H1 (cell line): ENCODE data around the gene FLT4. TPM values are rescaled to one million over a fixed set of nuclear protein-coding genes. Genes with fewer than 3 reads are reported as not detected.

ENCODE experiments used
- CTCF ChIA-PET: fragments of 300-600 bp; sonication (Branson Sonifier 250); formaldehyde crosslinking; loops from one replicate; lab custom pipeline; 2021; ENCODE audit not compliant: partially characterized antibody; lab: Charles Lee
- POLR2A ChIA-PET: fragments of 300-600 bp; sonication (Branson Sonifier 250); formaldehyde crosslinking; loops from one replicate; lab custom pipeline; 2021; ENCODE audit warnings: inconsistent platforms; ENCODE audit not compliant: partially characterized antibody; lab: Charles Lee
- DNase-seq, 2 experiments: peaks; one replicate each; pipeline versions ENCODE4 v3.0.0 to v3.0.0-alpha.2; 2010 to 2022; ENCODE audit warnings: low spot score in 2 of 2, low read depth in 1 of 2, mixed read lengths in 1 of 2
- FAIRE-seq: peaks from 2 replicates; lab custom pipeline; 2011; peaks lifted over from hg19 to GRCh38; lab: Jason Lieb, UNC
- H2AFZ ChIP-seq: 2 replicates; pipeline ENCODE4 v1.8.1; 2012; ENCODE audit warnings: low read length, inconsistent platforms
- H2AK5ac ChIP-seq: 2 replicates; pipeline ENCODE4 v1.6.1; 2013; ENCODE audit warnings: low read depth, low read length
- H2BK120ac ChIP-seq: replicated peaks from 2 replicates; pipeline ENCODE3; 2013; ENCODE audit warnings: low read depth, low read length, inconsistent platforms
- H2BK12ac ChIP-seq: 2 replicates; pipeline ENCODE4 v1.6.1; 2013; ENCODE audit warnings: low read depth, low read length
- H2BK15ac ChIP-seq: 2 replicates; pipeline ENCODE4 v1.6.1; 2013; ENCODE audit warnings: low read length
- H2BK20ac ChIP-seq: 2 replicates; pipeline ENCODE4 v1.6.1; 2013; ENCODE audit warnings: low read length
- H2BK5ac ChIP-seq: 2 replicates; pipeline ENCODE4 v1.6.1; 2013; ENCODE audit warnings: low read depth, low read length
- H3K14ac ChIP-seq: 2 replicates; pipeline ENCODE4 v1.6.1; 2013; ENCODE audit warnings: inconsistent platforms; ENCODE audit not compliant: insufficient read length
- H3K18ac ChIP-seq: 2 replicates; pipeline ENCODE4 v1.6.1; 2013; ENCODE audit warnings: low read length; ENCODE audit errors: extremely low read depth
- H3K23ac ChIP-seq: 2 replicates; pipeline ENCODE4 v1.6.1; 2013; ENCODE audit warnings: inconsistent platforms; ENCODE audit not compliant: insufficient read length
- H3K23me2 ChIP-seq: 2 replicates; pipeline ENCODE4 v1.6.1; 2013; ENCODE audit warnings: low read depth, low read length
- H3K27ac ChIP-seq: 2 replicates; pipeline ENCODE4 v1.6.1; 2011; ENCODE audit warnings: low read depth, low read length, inconsistent platforms
- H3K27me3 ChIP-seq, 4 experiments: replicated peaks in 1 of 4; 1 replicate in 1 of 4; 2 replicates in 3 of 4; pipeline versions ENCODE4 v1.6.1 to v1.8.1; 2011 to 2013; ENCODE audit warnings: low read length in 3 of 4, mild to moderate bottlenecking in 3 of 4, inconsistent platforms in 2 of 4, mixed read lengths in 2 of 4, moderate library complexity in 1 of 4; ENCODE audit not compliant: control insufficient read depth in 3 of 4, insufficient read depth in 3 of 4; ENCODE audit errors: extremely low read depth in 1 of 4
- H3K36me3 ChIP-seq, 4 experiments: 2 replicates each; pipeline versions ENCODE4 v1.6.1 to v1.8.1; 2011 to 2013; ENCODE audit warnings: mild to moderate bottlenecking in 4 of 4, low read length in 3 of 4, moderate library complexity in 2 of 4, control low read depth in 1 of 4, inconsistent platforms in 1 of 4; ENCODE audit not compliant: insufficient read depth in 4 of 4, control insufficient read depth in 2 of 4
- H3K4ac ChIP-seq: replicated peaks from 2 replicates; pipeline ENCODE3; 2013; ENCODE audit warnings: low read length, low read depth, mixed read lengths, inconsistent platforms; ENCODE audit not compliant: insufficient read length
- H3K4me1 ChIP-seq, 4 experiments: replicated peaks in 1 of 4; 1 replicate in 1 of 4; 2 replicates in 3 of 4; pipeline versions ENCODE4 v1.6.1 to v1.8.1; 2011 to 2013; ENCODE audit warnings: low read length in 3 of 4, inconsistent platforms in 2 of 4, mixed read lengths in 1 of 4; ENCODE audit not compliant: insufficient read depth in 4 of 4, control insufficient read depth in 3 of 4
- H3K4me2 ChIP-seq, 2 experiments: 2 replicates each; pipeline versions ENCODE4 v1.6.1 to v1.8.1; 2011 to 2013; ENCODE audit warnings: low read depth in 2 of 2, low read length in 2 of 2, control low read depth in 1 of 2, inconsistent platforms in 1 of 2, mild to moderate bottlenecking in 1 of 2; ENCODE audit not compliant: insufficient read depth in 1 of 2
- H3K4me3 ChIP-seq, 4 experiments: fragments of 200-600, 300-600 bp in 1 of 4; sonication (generic), shearing (Covaris generic), sonication (Bioruptor Twin) in 1 of 4; 2 replicates each; pipeline versions ENCODE4 v1.5.1 to v1.8.1; 2011 to 2016; ENCODE audit warnings: low read length in 4 of 4, low read depth in 3 of 4, control low read depth in 2 of 4, inconsistent platforms in 2 of 4, mild to moderate bottlenecking in 2 of 4, mixed read lengths in 1 of 4, moderate library complexity in 1 of 4; ENCODE audit not compliant: insufficient read depth in 2 of 4; ENCODE audit errors: extremely low read depth in 1 of 4
- H3K56ac ChIP-seq: replicated peaks from 2 replicates; pipeline ENCODE3; 2013; ENCODE audit warnings: low read depth, mild to moderate bottlenecking, mixed read lengths, low read length, inconsistent platforms; ENCODE audit not compliant: insufficient read length
- H3K79me1 ChIP-seq: 2 replicates; pipeline ENCODE4 v1.6.1; 2013; ENCODE audit warnings: low read depth, low read length, control low read depth
- H3K79me2 ChIP-seq, 2 experiments: 2 replicates each; pipeline versions ENCODE4 v1.6.1 to v1.8.1; 2012 to 2013; ENCODE audit warnings: low read length in 2 of 2, mild to moderate bottlenecking in 2 of 2, inconsistent platforms in 1 of 2; ENCODE audit not compliant: insufficient read depth in 2 of 2, control insufficient read depth in 1 of 2
- H3K9ac ChIP-seq, 4 experiments: replicated peaks in 1 of 4; 1 replicate in 1 of 4; 2 replicates in 3 of 4; pipeline versions ENCODE4 v1.6.1 to v1.8.1; 2011 to 2013; ENCODE audit warnings: low read depth in 3 of 4, low read length in 3 of 4, control low read depth in 2 of 4, mild to moderate bottlenecking in 2 of 4, moderate library complexity in 2 of 4, inconsistent platforms in 1 of 4; ENCODE audit errors: extremely low read depth in 1 of 4
- H3K9me3 ChIP-seq, 2 experiments: 2 replicates each; pipeline versions ENCODE4 v1.6.1 to v1.8.1; 2012 to 2013; ENCODE audit warnings: mild to moderate bottlenecking in 2 of 2, moderate library complexity in 2 of 2, control low read depth in 1 of 2, inconsistent platforms in 1 of 2, low read depth in 1 of 2, low read length in 1 of 2, mixed read lengths in 1 of 2; ENCODE audit not compliant: insufficient read depth in 2 of 2
- H4K20me1 ChIP-seq, 2 experiments: replicated peaks in 1 of 2; 2 replicates each; pipeline versions ENCODE3 to v1.8.1; 2011 to 2013; ENCODE audit warnings: inconsistent platforms in 2 of 2, low read length in 2 of 2, mild to moderate bottlenecking in 1 of 2; ENCODE audit not compliant: insufficient read depth in 2 of 2, control insufficient read depth in 1 of 2
- H4K5ac ChIP-seq: 2 replicates; pipeline ENCODE4 v1.6.1; 2013; ENCODE audit warnings: low read length, low read depth, mixed read lengths, inconsistent platforms; ENCODE audit not compliant: insufficient read length
- H4K8ac ChIP-seq: 2 replicates; pipeline ENCODE4 v1.8.0; 2013; ENCODE audit warnings: mild to moderate bottlenecking, moderate library complexity, low read length, inconsistent platforms; ENCODE audit not compliant: insufficient read depth; ENCODE audit errors: extremely low read depth
- H4K91ac ChIP-seq: replicated peaks from 2 replicates; pipeline ENCODE3; 2013; ENCODE audit warnings: low read length, mixed read lengths, inconsistent platforms; ENCODE audit not compliant: insufficient read length
- BACH1 ChIP-seq: IDR thresholded peaks from 2 replicates; pipeline ENCODE4 v1.6.1; 2012; ENCODE audit warnings: low read length, improper control_type of control experiment
- CHD1 ChIP-seq: IDR thresholded peaks from 2 replicates; pipeline ENCODE4 v1.6.1; 2012; ENCODE audit warnings: low read depth, low read length, improper control_type of control experiment
- E2F6 ChIP-seq: IDR thresholded peaks from 2 replicates; pipeline ENCODE4 v1.6.1; 2012; ENCODE audit warnings: inconsistent platforms
- EZH2 ChIP-seq: fragments of 200-600 bp; sonication (generic); IDR thresholded peaks from 2 replicates; pipeline ENCODE4 v1.7.1; 2012; ENCODE audit warnings: low read depth, mild to moderate bottlenecking, moderate library complexity, low read length, inconsistent platforms; ENCODE audit not compliant: severe bottlenecking
- NANOG ChIP-seq: IDR thresholded peaks from 2 replicates; pipeline ENCODE4 v1.6.1; 2011; ENCODE audit warnings: low read length, low read depth, mild to moderate bottlenecking, inconsistent platforms; ENCODE audit not compliant: insufficient read depth, poor library complexity, severe bottlenecking
- POLR2A ChIP-seq, 2 experiments: IDR thresholded peaks; 1 replicate in 1 of 2; 2 replicates in 1 of 2; pipeline ENCODE4 v1.6.1; 2011; ENCODE audit warnings: low read depth in 2 of 2, low read length in 2 of 2, mild to moderate bottlenecking in 2 of 2; ENCODE audit errors: control extremely low read depth in 1 of 2
- WGBS, 2 experiments: shearing (Covaris generic) in 1 of 2; methylation state at CpG; one replicate each; pipeline versions ENCODE4 v1.1.6 to v1.1.7; 2013 to 2015; ENCODE audit warnings: low lambda C conversion rate in 2 of 2, mixed read lengths in 2 of 2, inconsistent platforms in 1 of 2, low coverage in 1 of 2, missing lambda C conversion rate in 1 of 2; ENCODE audit not compliant: insufficient replicate concordance in 2 of 2, insufficient coverage in 1 of 2, insufficient read length in 1 of 2; ENCODE audit errors: extremely low coverage in 1 of 2, missing lambda C conversion rate in 1 of 2; 5-methylcytosine and 5-hydroxymethylcytosine counted together
- polyA plus RNA-seq, 7 experiments: library from polyadenylated mRNA; depleted of rRNA in 3 of 7; stranded (reverse) in 5 of 7; unstranded in 2 of 7; fragments of >200 nt in 5 of 7; fragments of 200-250 nt in 2 of 7; gene quantifications; 1 replicate in 5 of 7; 2 replicates in 1 of 7; 4 replicates in 1 of 7; pipeline versions ENCODE4 v1.2.1 to v1.2.3, GENCODE V29; 2011 to 2013; ENCODE audit warnings: missing spikeins in 2 of 7, mixed read lengths in 2 of 7
- total RNA-seq: library from RNA; stranded (reverse); fragmentation: NEBNext Ultra II Directional; extraction: Animal tissue kit (Norgen Biotek cat#: 25700); gene quantifications from 2 replicates; pipeline ENCODE4 v1.2.1, GENCODE V29; 2021
- TF ChIP-seq, protein P1 (sequence below): IDR thresholded peaks from 2 replicates; pipeline ENCODE4 v1.6.1; 2012; ENCODE audit warnings: inconsistent platforms

FLT4 gene
- total and polyA plus RNA-seq, 2 of the 8 experiments (the other 6 are each of a cell fraction or from before 2014, with no cell fraction given), result 6.5 to 7.7 TPM

DNA sequence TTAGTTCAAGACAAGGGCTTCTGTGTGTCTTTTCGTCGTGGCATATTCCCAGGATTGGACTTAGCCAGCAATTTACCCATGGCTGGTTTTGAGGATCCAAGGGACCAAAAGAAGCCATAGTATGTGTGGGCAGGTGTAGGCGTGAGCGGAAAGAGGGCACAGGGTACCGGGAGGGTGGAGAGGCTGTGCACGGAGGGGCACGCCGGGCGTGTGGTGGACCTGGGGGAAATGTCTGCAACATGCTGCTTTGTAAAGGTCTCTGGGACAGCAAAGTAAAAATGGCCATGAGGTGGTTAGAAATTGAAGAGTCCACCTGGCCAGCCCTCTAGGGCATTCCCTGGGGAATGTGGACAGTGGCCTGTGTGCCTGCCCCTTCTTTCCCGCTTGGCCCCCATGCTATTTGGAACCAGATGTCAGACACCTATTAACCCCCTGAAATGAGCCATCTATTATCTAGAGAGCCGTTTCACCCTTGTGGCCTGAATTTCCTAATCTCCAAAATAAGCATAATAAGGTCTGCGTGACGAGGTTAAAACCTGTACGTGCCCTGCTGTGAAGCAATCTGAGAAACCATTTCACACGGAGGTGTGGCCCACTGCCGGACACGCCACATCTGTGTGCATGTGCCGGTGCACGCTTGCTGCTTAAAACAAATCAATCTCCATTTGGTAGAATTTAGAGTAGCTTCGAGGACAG, 5.1 kb downstream of the FLT4 start:
- Histone ChIP-seq H2AFZ (no peak overlapping the region), H3K4ac (no peak overlapping the region), H2AK5ac (no peak overlapping the region), H3K9me3 (no peaks in the 10 kb centered on the region), H4K20me1 (peaks cover 0 to 10% of the 10 kb centered on the region in 2 experiments), H3K4me2 (no peak overlapping the region), H3K36me3 (no peaks in the 10 kb centered on the region), H3K56ac (no peak overlapping the region), H3K4me1 (no peaks in the 10 kb centered on the region; a peak in 1 of 7 replicates), H2BK120ac (no peak overlapping the region), H3K23ac (no peak overlapping the region), H3K14ac (no peak overlapping the region), H3K79me1 (no peaks in the 10 kb centered on the region), H4K5ac (no peak overlapping the region), H4K91ac (no peak overlapping the region), H2BK12ac (no peak overlapping the region), H3K27ac (no peak overlapping the region), H3K9ac (no peak overlapping the region), H3K18ac (no peak overlapping the region), H4K8ac (peak overlapping the region; percentile 28; the same call in 1 of the 2 replicates), H3K23me2 (peaks cover 6% of the 10 kb centered on the region; the same call in 1 of the 2 replicates), H3K4me3 (no peak overlapping the region), H2BK5ac (no peak overlapping the region; the same call in 1 of the 2 replicates), H2BK15ac (no peak overlapping the region), H3K27me3 (peaks cover 5 to 23% (median 16%) of the 10 kb centered on the region in 4 experiments; a peak in 6 of 7 replicates), H3K79me2 (no peaks in the 10 kb centered on the region), H2BK20ac (no peak overlapping the region)
- CTCF ChIA-PET, result interaction anchor here (0.6 to 3.7 kb wide), 5 partner anchors 21 to 102 kb away, joined by 3 to 15 read pairs (median 3); no protein-coding TSS in a partner anchor
- FAIRE-seq (no peak), DNase-seq (no peak)
- WGBS, 2 experiments, result 93% methylated on average over 20 of the region's 20 CpGs; no CpG with 5 or more reads in 1 of the 2 experiments
- no peak for TF ChIP-seq NANOG
- TF ChIP-seq EZH2, result no peak
- no peak for TF ChIP-seq POLR2A (IDR thresholded peaks at IDR 0.05; ENCODE audit: control extremely low read depth in 1 of 2, low read depth in 2 of 2, low read length in 2 of 2)
- TF ChIP-seq CHD1, result no peak
- TF ChIP-seq E2F6, result no peak
- TF ChIP-seq, protein P1, sequence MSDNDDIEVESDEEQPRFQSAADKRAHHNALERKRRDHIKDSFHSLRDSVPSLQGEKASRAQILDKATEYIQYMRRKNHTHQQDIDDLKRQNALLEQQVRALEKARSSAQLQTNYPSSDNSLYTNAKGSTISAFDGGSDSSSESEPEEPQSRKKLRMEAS, result no peak
- no peak for TF ChIP-seq BACH1
- POLR2A ChIA-PET, result no interaction called here
